Stimulated activated CD4-positive, alpha-beta T cell treated with anti-CD3 and anti-CD28 coated beads, TNF-alpha, amount 100 ng/mL, for 48 hours (primary cell): ENCODE data around the gene SMYD3.
"Not testable (repeated sequence)": the region's sequence is repeated elsewhere in the genome, so short reads cannot be mapped to it uniquely, and the experiment has no call there.

Experiments used
- DNase-seq, 3 donors: peaks; one replicate each; pipeline ENCODE4 v3.0.0-alpha.2; 2020; ENCODE audit warnings: low read depth in 3 of 3

Gene SMYD3

DNA sequence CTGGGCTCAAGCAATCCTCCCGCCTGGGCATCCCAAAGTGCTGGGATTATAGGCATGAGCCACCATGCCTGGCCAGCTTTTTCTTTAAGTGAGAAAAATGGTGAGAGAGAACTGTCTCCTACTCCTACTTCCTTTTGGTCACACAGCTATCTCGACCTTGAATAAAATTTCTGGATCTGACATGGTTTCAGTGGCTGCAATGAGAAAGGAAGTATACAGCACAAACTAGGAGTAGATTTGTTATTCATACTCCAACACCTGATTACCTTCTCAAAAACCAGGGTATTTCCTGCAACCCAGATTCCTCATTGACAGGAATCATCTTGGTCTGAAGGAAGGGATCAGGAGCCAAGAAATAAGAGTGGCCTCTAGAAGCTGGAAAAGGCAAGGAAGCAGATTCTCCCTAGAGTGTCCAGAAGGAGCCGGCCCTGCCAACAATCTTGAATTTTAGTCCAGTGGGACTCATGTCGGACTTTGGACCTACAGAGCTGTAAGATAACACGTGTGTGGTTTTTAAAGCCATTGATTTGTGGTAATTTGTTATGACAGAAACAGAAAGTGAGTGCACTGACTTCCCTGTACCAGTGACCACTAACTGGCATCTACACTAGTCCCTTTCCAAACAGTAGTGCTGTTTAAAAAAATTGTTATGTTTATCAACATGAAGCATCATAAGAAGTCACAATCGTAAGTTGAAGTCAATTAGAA lies 516.6 kb downstream of the SMYD3 start:
- no peak for DNase-seq

DNA sequence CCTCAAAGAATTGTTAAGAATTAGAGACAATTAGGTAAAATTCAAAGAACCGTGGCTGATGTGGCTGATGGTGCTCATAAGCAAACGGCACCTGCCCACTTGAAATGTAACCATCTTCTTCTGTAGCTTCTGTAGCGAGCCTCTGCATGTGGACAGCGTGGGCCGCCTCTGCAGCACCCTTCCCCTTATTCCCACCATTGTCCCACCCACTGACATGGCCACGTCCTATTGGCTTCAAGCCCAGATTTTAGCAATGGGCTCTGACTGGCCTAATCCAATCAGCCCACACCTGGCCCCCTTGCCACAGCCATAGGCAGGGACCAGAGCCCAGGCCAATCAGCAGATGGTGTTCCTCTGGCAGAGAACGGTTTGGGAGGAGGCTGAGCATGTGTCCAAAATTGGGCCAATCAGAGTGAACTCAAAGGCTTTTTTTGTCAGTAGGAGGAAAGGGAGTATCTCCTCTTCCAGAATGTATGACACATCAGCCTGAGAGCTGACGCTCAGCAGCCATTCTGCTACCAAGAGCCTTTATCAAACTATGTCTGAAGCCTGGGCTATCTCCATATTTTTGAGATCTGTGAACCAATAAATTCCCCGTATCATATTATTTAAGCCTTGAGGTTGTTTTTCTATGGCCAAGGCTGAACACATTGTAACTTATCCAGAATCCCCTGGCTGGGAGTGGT lies 518.5 kb downstream of the SMYD3 start:
- no peak for DNase-seq

DNA sequence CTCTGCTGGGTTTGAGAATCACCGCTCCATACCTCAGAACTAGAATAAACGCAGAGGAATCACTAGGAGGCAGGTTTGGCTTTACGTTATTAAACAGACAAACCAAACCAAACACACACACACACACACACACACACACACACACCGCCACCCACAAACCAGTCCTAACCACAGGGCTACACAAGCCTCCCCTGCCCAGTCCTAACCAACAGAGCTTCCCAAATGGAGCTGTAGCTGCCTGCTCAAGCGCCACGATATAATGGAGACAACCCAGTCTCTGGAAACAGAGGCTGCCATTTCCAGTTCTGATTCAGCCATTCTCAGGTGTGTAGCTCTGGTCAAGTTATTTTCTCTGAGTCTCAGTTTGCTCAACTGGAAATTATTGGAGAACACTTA lies 519.1 kb downstream of the SMYD3 start:
- DNase-seq, result no peak

DNA sequence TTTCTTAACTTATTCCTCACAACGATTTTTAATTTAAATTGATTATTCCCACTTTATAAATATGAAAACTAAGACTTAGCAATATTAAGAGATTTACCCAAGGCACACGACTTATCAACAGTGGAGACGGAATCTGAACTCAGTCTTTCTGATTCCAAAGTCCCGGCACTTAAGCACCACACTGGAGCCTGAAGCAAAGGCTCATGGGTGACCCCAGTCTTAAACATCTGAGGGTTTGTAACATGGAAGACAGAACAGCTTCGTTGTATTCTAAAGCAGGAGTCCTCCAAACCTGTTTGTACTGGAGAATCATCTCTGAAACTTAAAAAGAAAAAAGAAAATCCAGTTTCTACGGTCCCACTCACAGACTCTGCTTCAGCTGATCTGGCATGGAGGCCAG lies 519.5 kb downstream of the SMYD3 start:
- DNase-seq, result no peak

DNA sequence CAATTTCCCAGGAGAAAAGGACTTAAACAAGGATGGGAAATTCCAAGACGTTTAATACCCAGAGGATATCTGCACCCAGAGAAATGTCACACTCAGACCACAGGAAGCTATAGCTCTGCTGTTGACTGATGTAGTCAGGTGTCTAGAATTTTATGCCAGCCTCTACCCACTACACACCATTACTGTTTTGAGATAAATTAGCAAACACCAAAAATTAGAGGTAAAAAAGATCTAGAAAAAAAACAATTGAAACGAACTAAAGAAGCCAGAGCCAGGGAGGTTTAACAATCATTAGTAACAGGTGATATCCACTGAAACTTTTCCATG lies 519.9 kb downstream of the SMYD3 start:
- DNase-seq, result no peak

DNA sequence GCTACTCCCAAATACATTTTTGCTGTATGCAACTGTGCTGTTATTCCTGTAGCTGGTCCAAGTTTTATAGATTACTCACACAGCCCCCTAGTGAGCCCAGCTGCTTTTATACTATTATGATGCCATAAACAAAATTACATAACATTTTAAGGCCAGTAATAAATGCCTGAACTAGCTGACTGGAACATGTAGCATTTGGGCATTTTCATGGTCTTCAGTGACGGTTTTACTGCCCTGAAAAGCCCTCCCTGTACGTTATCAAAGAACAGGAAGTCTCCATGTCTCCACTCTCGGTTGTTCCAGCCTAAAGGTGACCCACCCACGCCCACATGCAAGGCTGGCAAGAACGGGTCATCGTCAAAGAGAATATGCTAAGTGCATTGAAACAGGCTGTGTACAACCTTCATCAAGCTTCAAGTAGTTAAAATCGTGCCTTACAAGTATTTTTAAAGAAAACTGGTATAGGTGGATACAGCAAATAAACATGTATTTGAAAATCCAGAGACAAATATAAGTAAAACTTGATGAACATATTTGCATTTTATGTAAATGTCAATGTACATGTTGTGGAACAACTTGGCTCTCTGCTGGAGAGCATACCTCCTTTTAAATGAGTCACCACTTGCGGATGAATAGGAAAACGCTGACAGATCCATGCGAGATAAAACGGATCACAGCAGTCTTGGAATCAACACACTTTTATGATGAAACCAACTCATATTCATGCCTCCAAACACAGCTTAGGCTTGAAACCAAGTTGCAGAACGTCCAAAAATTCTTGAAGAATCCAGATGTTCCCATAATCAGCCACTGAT lies 520.5 kb downstream of the SMYD3 start:
- DNase-seq, result no peak

DNA sequence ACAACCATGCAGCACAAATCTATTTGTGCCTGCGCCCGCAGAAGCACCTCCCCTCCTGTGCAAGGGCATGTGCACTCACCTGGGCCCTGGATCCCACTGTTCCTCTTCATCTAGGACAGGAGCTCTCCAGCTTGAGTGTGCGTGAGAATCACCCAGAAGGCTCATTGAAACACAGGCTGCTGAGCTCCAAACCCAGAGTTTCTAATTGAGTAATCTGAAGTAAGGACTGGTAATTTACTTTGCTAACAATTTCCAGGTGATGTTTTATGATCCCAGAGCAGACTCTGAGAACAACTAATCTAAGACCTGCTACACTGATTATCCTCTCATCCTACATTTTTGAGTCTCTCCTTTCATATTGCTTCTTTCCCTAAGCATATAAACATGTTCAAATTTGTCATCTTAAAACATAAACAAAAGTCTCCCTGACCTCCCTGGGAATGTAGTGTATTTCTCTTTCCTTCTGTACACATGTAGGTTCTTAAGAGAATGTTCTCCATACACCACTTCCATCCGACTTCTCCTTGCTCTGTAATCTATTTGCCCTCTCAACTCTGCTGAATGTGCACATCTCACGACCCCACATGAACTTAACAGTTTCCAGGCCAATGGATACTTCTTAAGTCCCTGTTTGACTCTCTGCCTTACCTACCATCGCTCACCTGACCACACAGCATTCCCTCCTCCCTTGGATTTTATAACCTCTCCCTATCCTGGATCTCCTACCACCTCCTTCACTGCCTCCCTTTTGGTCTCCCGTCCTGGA lies 522.5 kb downstream of the SMYD3 start:
- no peak for DNase-seq

DNA sequence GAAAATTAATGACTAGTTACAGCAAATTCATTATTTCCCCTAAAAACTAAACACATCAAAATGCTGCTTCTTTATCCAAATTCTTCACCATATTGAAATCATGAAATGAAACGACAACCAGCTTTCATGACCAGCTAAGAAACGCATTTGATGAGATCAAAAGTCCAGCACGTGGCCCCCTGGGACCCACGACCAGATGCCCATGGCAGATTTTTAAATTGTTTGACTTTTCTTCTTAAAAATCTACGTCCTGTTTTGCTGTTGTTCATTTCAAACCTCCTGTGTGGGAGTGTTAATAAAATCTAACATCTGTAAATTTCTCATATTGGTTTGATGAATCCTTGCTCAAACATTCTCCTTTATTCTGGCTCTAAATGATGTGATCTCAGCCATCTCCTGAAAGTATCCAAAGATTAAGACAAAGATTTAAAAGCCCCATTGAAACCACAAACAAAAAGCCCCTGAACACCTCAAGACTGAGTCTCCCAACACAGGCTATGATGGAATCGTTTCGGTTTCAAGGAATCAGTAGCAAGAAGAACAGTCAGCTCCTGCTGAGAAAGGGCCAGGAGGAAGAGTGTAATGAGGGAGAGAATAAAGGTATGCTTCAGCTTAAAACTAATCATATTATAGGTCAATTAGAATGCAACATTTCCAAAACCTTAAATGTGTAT lies 523.6 kb downstream of the SMYD3 start:
- DNase-seq, result no peak

DNA sequence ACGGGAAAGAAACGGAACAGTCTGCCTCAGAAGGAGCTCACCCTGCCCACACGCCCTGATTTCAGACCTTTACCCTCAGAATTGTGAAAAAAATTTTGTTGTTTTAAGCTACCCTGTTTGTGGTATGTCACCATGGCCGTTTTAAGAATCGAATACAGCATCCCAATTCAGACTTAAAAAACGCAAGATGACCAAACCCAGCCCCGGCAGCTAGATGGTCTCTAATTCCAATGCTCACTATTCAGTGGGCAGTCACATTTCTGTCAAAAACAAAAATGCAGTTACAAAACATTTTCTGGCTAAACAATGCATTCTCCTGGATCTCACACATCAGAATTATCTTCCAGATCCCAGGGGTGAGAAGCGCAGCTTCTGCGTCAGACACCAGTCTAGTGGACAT lies 527.5 kb downstream of the SMYD3 start:
- no peak for DNase-seq

DNA sequence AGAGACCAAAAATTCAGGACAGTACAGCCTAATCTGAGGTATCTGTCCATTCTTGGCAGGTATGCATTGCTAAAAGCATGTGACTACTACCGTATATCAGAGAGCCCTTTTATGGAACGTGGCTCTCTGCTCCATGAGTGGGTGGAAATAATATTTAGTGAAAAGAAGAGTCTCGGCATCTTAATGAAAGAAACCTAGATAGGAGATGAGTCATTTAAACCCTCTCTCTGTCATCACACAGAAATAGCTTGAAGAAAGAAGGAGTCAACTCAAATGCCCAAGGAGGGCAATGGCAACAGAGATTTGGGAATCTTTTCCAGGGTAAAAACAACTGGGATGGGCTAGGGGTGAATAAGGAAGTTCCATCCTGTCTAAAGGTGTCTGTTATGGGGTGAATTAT lies 528.2 kb downstream of the SMYD3 start:
- DNase-seq, result no peak

DNA sequence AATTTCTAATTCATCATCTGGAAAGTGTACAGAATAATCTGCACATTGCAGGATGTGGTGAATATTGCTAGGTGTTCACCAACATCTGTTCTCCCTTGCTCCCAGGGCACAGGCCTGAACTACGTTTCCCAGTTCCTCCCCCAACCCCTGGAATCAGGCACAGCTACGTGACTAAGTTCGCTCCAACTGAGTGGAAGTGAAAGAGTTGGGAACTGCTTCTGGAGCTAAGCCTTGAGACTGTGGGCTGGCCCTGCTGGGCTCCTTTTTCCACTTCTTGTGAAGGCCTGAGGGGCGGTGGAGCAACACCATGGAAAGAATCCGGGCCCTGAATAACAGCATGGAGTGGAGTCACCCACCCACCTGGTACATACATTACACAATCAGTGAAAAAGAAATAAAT lies 534.6 kb downstream of the SMYD3 start:
- no peak for DNase-seq

DNA sequence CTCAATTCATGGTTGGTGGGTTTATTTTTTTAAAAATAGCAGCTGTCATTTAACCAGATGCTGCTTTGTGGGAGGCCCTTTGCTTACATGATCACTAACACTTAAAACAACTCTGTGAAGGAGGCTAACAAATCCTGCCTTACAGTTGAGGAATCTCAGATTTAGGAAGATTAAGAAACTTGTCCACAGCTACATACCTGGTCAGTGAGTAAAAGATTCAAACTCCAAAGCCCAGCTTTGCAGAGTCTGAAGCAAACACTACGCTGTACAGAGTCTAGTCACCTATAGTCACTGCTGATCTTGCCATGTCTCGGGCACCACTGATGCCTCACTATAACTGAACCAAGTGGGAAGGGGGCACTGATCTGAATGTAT lies 535.4 kb downstream of the SMYD3 start:
- DNase-seq, result no peak

DNA sequence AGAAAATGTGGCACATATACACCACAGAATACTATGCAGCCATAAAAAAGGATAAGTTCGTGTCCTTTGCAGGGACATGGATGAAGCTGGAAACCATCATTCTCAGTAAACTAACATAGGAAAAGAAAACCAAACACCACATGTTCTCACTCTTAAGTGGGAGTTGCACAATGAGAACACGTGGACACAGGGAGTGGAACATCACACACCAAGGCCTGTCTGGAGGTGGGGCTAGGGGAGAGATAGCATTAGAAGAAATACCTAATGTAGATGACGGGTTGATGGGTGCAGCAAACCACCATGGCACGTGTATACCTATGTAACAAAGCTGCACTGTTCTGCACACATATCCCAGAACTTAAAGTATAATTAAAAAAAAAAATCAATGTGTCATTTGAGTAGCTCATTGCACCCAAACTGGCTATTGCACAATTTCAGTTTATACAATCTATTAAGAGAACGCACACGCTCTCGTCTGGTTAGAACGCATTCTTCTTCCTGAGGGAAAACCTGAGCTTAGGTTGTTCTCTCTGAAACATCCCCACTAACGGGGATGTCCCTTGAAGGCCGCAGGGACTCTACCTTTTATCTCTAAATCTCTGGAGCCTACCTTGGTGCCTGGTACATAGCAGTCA lies 535.9 kb downstream of the SMYD3 start:
- DNase-seq, result not testable (repeated sequence)

DNA sequence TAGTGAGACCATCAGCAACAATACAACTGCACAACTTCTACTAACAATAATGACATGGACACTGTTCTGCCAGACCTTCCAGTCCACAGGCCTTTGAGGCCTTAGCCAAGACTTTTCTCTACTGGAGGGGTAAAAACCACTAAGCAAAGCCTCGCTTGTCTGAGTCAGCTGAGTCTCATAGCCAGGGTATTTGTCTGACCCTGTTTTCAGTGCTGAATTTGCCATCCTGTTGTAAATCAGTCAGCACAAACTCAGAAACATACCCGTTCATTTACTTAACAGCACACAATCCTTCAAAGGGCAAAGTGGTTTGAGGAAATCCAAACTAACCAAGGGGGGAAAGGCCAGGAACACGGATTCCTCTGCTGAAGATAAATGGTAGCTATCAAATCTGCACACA lies 537.8 kb downstream of the SMYD3 start:
- DNase-seq, result no peak

DNA sequence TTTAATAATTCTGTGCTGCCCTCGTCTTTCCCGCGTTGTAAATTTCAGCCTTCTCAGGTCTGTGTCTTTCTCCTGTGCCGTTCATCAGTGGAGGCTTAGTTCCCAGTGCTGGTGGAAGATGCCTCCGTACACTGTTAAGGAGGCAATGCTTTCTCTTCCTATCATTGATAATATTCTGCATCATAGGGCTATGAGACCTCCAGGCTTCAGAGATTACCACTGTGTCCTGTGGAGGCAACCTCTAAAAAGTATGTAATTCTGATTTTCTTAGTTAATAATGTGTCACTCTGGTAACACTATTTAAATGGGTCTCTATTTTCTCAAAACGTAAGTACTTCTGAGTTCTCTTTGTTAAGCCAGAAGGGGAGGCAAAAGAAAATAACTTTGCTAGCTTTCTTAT lies 538.3 kb downstream of the SMYD3 start:
- DNase-seq, result no peak

DNA sequence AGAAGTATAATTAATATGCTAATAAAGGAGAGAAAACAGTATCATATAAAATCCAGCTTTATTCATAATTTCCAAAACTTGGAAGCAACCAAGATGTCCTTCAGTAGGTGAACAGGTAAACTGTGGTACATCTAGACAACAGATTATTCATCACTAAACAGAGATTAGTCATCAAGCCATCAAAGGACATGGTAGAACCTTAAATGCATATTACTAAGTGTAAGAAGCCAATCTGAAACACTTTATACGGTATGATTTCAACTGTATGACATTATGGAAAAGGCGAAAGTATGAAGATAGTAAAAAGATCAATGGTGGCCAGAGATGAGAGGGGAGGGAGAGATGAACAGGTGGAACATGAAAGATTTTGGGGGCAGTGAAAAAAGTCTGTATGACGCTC lies 541.7 kb downstream of the SMYD3 start:
- DNase-seq, result no peak

DNA sequence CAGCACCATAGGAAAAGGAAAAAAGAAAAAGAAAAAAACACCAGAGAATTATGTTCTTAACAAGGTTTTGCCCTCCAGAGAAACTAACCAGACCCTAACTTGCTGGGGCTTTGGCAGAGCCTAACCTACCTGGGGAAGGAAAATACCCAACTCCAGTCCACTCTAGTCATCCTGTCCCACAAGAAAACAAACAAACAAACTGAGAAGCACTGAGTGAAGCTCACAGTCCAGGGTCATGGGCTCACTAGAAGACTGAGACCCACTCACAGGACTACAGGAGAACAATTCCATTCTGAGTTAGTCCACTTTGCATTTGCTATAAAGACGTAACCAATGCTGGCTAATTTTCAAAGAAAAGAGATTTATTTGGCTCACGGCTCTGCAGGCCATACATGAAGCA lies 543.4 kb downstream of the SMYD3 start:
- DNase-seq, result no peak

DNA sequence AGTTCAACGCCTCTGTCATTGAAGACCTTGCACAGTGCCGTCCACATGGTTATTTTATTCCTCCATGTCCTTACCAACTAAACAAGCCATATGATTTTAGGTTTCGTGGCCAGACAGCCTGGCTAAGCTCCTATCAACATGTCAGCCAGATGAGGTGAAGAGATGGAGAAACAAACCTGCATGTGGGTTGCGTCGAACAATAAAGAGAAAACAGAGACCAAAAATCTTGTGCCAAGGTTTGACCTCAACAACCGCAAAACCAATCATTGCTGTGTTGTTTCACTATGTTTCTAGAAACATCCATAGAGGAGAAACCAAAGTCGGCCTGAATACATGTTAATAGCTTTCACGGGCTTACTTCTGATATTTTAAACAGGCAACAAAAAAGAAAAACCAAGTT lies 544.6 kb downstream of the SMYD3 start:
- DNase-seq, result no peak

DNA sequence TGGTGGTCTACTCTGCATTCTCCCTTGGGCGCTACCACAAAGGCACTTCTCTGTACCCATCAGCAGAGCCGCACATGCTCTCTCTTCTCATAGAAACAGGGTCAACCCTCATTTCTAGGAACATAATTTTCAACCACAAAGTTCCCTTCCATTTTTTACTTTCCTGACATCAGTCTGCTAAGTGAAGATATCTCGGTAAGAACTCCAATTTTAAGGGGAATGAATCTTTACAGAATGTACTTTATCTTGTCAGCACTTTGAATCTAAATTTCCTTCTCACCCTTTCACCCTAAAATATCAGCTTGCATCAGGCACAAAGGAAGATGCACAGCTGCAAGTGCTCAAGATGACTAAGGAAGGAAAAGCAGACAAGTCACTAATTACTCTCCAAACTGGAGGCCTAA lies 545.9 kb downstream of the SMYD3 start:
- DNase-seq, result no peak

DNA sequence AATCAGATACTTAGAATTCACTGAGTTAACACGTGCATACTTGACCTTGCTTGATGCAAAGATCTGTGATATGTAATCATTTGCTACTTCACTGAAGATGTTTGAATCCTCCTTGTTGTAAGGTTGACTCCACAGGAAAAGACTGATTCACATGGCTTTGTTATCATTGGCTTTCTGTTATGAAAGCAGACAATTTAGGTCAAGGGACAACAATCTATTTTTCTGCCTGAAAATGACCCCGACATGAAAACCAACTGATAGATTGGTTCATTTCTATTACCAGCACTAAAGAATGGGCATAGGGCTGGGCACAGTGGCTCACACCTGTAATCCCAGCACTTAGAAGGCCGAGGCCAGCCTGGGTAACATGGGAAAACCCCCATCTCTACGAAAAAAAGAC lies 546.9 kb downstream of the SMYD3 start:
- DNase-seq, result no peak

DNA sequence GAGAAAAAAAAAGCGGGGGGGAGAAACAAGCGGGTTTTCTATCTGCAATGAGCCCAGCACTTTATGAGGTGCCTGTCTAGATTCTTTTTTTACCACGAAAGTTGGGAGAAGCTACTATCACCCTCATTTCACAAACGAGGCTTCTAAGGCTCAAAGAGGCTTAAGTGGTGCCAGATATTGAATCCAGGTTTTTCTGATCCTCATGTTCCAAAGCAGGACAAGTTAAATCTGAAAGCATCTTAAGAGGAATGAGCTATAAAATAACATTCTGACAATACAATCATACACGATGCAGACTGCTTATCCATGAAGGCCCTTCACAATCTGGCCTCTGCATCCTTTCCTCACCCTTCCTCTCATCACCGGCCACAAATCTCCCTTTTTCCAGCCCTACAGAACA lies 549.1 kb downstream of the SMYD3 start:
- DNase-seq, result no peak
